Measurements from ENCODE around the gene OPN1SW. TPM values are rescaled to one million over a fixed set of nuclear protein-coding genes. Genes with fewer than 3 reads are reported as not detected.

Gene OPN1SW
- total RNA-seq, 2 donors from 2014 or later = not detected

- intact Hi-C loops (cut with DNase I) = no loop called here
- Histone ChIP-seq H3K36me3 (no peaks in the 10 kb centered on the region), H3K27me3 (no peaks in the 10 kb centered on the region), H3K9me3 (no peaks in the 10 kb centered on the region), H3K9ac (ENCODE audit: low read depth in 2 of 2, low read length in 2 of 2) (no peak overlapping the region), H3K27ac (no peak overlapping the region), H3K4me1 (no peaks in the 10 kb centered on the region), H3K4me3 (no peak overlapping the region)
- DNase-seq = no peak
- TF ChIP-seq CTCF (IDR thresholded peaks at IDR 0.05) = no peak
Measured at GRCh38 chr7:128757203-128757602, 18.4 kb downstream of the OPN1SW start.

GRCh38 chr7:128755819-128756476 is 19.6 kb downstream of the OPN1SW start:
- no peak for DNase-seq

GRCh38 chr7:128755075-128755818 is 20.3 kb downstream of the OPN1SW start:
- H3K36me3 ChIP-seq = no peaks in the 10 kb centered on the region
- DNase-seq = no peak
- H3K4me1 ChIP-seq = no peaks in the 10 kb centered on the region
- no peak overlapping the region for H3K27ac ChIP-seq
- no peaks in the 10 kb centered on the region for H3K9me3 ChIP-seq
- H3K27me3 ChIP-seq = no peaks in the 10 kb centered on the region
- H3K9ac ChIP-seq (ENCODE audit: low read depth in 2 of 2, low read length in 2 of 2) = no peak overlapping the region
- intact Hi-C loops (cut with DNase I) = no loop called here
- no peak for TF ChIP-seq CTCF (IDR thresholded peaks at IDR 0.05)
- H3K4me3 ChIP-seq = no peak overlapping the region

More at GRCh38 chr7:128755819-128756476, 19.6 kb downstream of the OPN1SW start:
- intact Hi-C loops (cut with DNase I) = no loop called here
- H3K27me3 ChIP-seq = no peaks in the 10 kb centered on the region
- H3K36me3 ChIP-seq = no peaks in the 10 kb centered on the region
- no peak for TF ChIP-seq CTCF (IDR thresholded peaks at IDR 0.05)
- H3K4me1 ChIP-seq = no peaks in the 10 kb centered on the region
- no peak overlapping the region for H3K9ac ChIP-seq (ENCODE audit: low read depth in 2 of 2, low read length in 2 of 2)
- peak overlapping the region; percentile 18 for H3K27ac ChIP-seq
- H3K9me3 ChIP-seq = no peaks in the 10 kb centered on the region
- H3K4me3 ChIP-seq = no peak overlapping the region

GRCh38 chr7:128752251-128752650 is 23.3 kb downstream of the OPN1SW start:
- no peak for TF ChIP-seq CTCF (IDR thresholded peaks at IDR 0.05)
- H3K4me3 ChIP-seq = no peak overlapping the region
- no peaks in the 10 kb centered on the region for H3K36me3 ChIP-seq
- no peaks in the 10 kb centered on the region for H3K9me3 ChIP-seq
- H3K27me3 ChIP-seq = no peaks in the 10 kb centered on the region
- DNase-seq = no peak
- no peak overlapping the region for H3K9ac ChIP-seq (ENCODE audit: low read depth in 2 of 2, low read length in 2 of 2)
- intact Hi-C loops (cut with DNase I) = no loop called here
- no peaks in the 10 kb centered on the region for H3K4me1 ChIP-seq
- H3K27ac ChIP-seq = no peak overlapping the region

- no peaks in the 10 kb centered on the region for H3K4me1 ChIP-seq
- DNase-seq = no peak
Measured at GRCh38 chr7:128747327-128748079, 28.1 kb downstream of the OPN1SW start.

More at GRCh38 chr7:128747327-128748079, 28.1 kb downstream of the OPN1SW start:
- no peak overlapping the region for H3K27ac ChIP-seq
- no peaks in the 10 kb centered on the region for H3K9me3 ChIP-seq
- intact Hi-C loops (cut with DNase I) = no loop called here
- H3K9ac ChIP-seq (ENCODE audit: low read depth in 2 of 2, low read length in 2 of 2) = no peak overlapping the region
- no peak for TF ChIP-seq CTCF (IDR thresholded peaks at IDR 0.05)
- H3K27me3 ChIP-seq = no peaks in the 10 kb centered on the region
- no peak overlapping the region for H3K4me3 ChIP-seq
- no peaks in the 10 kb centered on the region for H3K36me3 ChIP-seq

All from colonic mucosa (tissue), 4 donors.